NCI-H748 treated with DMSO at 0.1 percent for 48 hours (cell line): ENCODE data around the gene SLC6A5.
A peak's percentile ranks its signal among the peaks of the same experiment; 100 is the strongest.
"Not testable (repeated sequence)": the region's sequence is repeated elsewhere in the genome, so short reads cannot be mapped to it uniquely, and the experiment has no call there.

Source experiments
- DNase-seq: peaks from one replicate; lab custom pipeline; 2025; lab: John Stamatoyannopoulos, UW

The SLC6A5 gene

DNA sequence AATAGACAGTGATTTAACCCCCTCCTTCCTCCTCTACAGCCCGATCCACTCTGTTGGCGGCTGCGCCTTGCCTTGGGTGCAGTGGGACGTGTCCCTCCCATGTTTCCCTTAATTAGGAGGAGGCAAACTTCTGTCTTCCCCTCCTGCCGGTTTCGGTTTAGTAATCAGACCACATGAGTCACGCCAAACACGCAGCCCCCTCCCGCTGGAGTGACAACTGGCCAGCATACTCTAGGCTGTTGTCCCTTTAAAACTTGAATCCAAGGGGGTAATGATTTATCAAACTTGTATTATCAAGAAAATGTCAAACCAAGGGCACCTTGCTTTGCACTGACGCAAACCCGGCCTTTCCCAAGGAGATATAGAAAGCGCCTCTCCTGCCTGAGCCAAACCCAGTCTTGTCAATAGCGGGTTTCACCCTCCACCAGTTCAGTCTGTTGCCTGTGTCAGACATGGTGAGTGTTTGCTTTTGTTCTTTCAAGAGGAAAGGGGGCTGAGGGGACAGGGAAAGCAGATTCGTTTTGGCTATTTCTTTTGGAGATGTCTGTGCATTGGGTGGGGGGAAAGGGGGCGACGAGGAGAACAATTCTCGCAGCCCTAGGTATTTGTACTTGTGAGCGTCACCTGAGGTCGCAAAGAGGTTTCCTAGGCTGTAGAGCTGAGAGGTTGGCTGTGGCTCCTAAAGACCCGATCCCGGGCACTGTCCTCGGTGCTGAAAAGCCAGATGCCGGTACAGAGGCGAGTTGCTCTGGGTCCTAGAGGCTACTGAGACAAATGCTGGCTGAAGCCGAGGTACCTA lies at the start of gene SLC6A5:
SLC6A5 (plus strand) TSS at position 388 of the 799 bp plus-strand sequence; CDS start at position 453, 65 bp downstream.
- DNase-seq = no peak

GRCh38 chr11:20551096-20551495 lies 48.3 kb upstream of the SLC6A5 start:
- no peak for DNase-seq

GRCh38 chr11:20555783-20556182 lies 43.6 kb upstream of the SLC6A5 start:
- DNase-seq = no peak

GRCh38 chr11:20556396-20556795 lies 43.0 kb upstream of the SLC6A5 start:
- not testable (repeated sequence) for DNase-seq

- DNase-seq = no peak
These were observed 40.7 kb upstream of the SLC6A5 start for GRCh38 chr11:20558741-20559140.

DNA sequence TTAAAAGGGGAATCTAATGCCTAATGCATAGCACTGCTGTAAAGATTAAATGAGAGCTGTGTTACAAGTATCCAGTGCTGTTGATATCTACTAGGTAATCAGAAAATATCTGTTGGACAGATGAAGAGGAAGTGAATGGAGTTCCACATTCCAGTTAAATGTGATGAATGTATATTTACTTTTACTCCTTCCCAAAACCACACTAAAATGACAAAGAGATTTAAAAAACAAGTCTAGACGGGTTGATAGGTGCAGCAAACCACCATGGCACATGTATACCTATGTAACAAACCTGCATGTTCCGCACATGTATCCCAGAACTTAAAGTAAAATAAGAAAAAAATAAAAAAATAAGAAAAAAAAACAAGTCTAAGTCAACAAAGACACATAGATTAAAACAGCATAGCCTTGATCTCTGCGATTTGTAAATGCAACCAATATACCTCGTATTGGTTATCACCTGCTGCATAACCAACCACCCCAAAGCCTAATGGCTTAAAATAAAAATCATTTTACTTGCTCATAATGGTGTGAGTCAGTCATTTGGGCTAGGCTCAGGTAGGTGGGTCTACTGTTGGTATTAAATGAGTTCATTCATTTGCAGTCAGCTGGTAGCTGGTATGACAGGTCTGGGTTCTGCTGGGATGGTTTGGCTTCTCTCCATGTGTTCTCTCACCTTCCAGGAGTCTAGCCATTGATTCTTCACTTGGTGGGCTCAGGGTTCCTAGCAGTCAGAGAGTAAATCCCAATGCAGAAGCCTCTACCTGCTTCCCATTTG lies 39.7 kb upstream of the SLC6A5 start:
- no peak for DNase-seq

GRCh38 chr11:20561915-20562314 lies 37.5 kb upstream of the SLC6A5 start:
- no peak for DNase-seq

DNA sequence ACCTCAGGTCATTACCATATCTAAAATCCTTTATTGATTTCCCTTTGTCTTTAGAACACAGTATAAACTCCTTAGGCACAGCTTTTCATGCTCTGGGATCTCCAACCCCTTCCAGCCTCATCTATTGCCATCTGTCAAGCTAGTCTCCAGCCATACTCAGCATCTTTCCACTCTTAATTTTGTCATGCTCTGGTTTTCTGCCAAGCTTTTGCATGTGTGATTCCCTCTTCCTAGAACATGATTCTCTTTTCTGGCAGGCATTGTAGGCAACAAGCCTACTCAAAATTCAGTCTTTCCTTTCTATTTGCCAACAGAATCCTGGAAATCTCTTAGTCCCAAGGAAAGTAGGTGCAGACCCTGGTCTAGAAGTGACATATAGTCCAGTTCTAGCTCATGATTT lies 35.5 kb upstream of the SLC6A5 start:
- no peak for DNase-seq

DNA sequence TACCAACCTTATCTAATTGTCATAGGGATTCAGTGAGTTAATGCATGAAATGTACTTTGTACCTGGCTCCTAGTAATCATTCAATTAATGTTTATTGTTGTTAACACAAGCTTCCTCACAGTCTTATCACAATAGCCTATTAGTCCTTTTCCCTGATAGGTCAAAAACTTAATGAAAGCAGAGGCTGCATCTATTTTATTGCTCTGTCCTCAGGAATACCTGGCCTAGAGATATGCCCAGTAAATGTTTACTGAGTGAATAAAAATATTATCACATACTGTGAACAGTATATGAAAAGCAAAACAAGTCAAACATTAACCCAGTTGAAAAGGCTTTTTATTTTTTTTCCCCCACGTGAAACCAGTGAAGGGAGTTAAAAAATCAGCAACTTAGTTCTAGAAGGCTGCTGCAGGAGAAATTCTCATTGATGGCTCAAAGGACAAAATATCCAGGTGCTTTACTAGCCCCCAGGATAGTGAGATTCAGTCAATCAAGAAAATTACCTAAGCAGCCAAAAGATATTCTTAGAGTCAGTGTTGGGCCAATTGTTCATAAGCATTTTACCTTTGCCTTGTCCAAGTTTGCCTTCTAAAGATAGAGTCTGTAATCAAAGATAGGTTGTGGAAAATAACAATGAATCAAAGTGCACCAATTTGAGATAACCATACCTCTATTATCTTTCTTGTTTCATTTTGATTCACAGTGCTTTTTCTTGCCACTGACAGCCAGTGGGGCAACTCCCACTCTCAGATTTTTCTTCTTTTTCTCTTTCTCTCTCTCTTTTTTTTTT lies 34.4 kb upstream of the SLC6A5 start:
- DNase-seq = no peak

- DNase-seq = not testable (repeated sequence)
These were observed 33.3 kb upstream of the SLC6A5 start for GRCh38 chr11:20566115-20566514.

DNA sequence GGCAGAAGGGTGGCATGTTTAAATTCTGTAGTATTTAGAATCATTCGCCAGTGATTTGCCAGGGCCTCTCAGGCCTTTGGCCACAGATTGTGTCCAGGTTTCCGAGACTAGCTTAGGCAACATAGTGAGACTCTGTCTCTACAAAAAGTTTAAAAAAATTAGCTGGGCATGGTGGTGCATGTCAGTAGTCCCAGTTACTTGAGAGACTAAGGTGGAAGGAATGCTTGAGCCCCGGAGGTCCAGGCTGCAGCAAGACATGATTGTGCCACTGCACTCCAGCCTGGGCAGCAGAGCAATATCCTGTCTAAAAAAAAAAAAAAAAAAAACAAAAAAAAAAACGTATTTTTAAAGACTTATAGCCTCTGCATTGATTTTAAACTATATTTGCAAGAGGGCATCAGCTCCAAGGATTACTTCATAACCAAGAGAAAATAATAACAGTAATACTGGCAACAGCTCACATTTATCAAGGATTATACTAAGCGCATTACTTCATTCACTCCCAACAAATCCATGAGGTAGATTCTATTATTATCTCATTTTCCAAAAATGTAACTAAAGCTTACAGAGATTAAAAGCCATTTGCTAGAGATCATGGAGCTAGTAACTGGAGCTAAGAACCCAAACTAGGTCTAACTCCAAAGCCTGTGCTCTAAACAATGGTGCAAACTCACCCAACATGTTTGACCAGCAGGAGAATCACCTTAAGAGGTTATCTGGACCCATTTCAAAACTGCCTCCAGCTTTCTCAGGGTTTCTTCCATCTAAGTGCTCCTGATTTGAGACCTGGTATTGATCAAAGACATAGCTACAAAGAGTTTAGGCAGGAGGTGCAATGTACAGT lies 32.6 kb upstream of the SLC6A5 start:
- DNase-seq = no peak

DNA sequence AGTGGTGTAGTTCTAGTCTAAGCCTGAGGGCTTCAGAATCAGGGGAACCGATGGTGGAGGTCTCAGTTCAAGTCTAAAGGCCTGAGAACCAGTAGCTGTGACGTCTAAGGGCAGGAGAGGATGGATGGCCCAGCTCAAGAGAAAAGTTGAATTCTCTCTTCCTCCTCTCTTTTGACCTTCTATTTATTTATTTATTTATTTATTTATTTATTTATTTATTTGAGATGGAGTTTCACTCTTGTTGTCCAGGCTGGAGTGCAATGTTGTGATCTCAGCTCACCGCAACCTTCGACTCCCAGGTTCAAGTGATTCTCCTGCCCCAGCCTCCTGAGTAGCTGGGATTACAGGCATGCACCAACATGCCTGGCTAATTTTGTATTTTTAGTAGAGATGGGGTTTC lies 19.7 kb upstream of the SLC6A5 start:
- not testable (repeated sequence) for DNase-seq

GRCh38 chr11:20583201-20583600 lies 16.2 kb upstream of the SLC6A5 start:
- DNase-seq = no peak

DNA sequence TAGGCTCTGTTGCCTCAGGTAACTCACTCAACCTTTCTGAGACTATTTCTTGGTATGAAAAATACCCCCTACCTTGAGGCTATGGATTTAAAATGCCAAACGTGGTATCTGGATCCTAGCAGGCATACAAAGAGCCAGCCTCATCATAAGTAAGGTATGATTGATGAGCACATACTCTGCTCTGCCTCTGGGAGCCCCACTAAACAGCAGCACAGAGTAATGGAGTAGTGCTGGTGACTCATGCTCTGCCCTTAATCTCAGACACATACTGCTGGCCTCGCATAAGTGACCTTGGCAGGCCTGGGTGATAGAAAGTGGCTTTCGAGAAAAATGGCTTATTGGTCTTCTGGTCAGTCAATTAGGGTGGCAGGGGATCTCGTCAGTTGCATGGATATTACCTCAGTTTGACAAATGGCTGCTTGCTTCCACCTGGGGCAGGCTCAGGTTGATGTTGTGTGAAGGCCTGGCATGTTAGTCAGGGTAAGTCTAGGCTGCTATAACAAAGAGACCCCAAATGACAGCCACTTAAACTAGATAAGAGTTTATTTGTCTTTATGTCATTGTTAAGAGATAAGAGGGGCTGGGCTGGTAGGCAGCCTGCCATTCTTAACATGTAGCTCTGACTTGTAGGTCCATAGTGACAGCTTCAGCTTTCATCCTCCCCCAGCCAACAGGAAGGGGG lies 15.2 kb upstream of the SLC6A5 start:
- DNase-seq = no peak

DNA sequence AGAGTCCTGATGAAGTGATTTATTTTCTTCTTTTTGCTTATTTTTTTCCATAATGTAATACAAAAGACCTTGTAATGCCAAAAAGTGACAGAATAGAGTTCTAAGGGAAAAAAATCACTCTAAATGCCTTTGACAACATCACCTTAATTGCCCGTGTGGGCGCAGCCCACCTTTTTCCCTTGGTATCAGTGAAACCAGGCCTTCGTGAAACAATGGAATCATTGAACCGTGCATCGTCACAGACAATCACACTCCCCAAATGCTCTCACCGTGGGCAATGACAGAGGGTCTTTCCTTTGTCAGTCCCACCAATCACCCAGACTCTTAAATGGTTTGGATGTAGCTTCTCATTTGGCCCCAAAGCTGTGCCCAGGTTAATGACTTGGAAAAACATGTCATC lies 9.6 kb upstream of the SLC6A5 start:
- DNase-seq = peak; percentile 57

GRCh38 chr11:20590381-20590780 lies 9.0 kb upstream of the SLC6A5 start:
- DNase-seq = no peak

GRCh38 chr11:20592741-20593140 lies 6.7 kb upstream of the SLC6A5 start:
- DNase-seq = no peak

DNA sequence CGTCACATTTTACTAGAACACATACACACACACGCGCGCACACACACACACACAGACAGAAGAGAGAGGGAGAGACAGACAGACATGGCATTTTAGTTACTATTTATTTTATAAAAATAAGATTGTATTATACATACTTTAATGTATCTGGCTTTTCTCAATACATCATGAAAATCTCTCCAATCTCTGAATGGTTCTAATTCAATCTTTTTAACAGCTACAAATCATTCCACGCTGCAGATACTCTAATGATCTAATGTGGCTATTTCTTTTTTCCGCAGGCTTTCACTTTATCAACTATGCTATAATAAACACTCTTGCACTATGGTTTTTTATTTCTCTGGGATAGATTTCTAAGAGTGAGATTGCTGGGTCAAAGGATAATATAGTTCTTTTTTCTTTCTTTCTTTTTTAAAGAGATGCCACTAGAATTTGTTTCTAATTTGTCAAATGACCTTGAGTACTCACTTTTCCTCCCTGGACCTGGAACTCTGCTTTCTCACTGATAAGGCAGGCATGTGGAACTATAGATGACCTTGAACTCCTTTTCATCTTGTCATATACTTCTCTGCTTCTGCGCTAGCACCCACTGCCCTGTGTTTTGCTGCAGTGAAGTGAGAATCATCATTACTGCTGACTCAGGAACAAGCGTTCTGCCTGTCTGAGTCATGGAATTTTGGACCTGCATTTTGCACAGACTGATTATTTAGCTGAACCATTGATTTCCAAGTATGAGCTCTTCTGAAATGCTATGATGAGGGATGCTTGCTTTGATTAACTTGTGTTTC lies 4.9 kb upstream of the SLC6A5 start:
- DNase-seq = no peak

- no peak for DNase-seq
These were observed 4.3 kb upstream of the SLC6A5 start for GRCh38 chr11:20595101-20595500.
